GM21825 (cell line): Measurements from ENCODE around the gene LAMA3.

Experiments
- ATAC-seq: cut with Tn5 transposase; IDR thresholded peaks from one replicate; pipeline ENCODE4 v1.9.1; 2021; ENCODE audit warnings: mild to moderate bottlenecking, moderate library complexity; ENCODE audit not compliant: unreplicated experiment

Gene LAMA3

DNA sequence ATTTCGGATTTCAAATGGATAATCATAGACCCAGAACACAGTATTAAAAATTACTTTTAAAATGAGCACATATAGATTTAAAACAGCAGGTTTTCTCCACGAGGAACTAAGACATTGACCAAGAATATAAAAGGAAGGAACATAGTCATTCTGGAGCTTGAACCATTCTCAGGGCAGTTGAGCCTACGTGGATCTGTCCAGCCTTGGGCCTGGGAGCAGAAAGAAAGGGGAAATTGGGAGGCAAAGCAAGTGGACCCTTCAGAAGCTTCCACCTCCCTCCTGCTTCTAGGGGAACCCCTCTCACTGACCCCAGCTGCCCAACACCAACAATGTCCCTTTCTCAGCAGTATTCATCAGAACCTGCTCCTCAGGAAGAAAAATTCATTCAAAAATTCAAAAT is 293.9 kb downstream of the LAMA3 start:
- no peak for ATAC-seq

DNA sequence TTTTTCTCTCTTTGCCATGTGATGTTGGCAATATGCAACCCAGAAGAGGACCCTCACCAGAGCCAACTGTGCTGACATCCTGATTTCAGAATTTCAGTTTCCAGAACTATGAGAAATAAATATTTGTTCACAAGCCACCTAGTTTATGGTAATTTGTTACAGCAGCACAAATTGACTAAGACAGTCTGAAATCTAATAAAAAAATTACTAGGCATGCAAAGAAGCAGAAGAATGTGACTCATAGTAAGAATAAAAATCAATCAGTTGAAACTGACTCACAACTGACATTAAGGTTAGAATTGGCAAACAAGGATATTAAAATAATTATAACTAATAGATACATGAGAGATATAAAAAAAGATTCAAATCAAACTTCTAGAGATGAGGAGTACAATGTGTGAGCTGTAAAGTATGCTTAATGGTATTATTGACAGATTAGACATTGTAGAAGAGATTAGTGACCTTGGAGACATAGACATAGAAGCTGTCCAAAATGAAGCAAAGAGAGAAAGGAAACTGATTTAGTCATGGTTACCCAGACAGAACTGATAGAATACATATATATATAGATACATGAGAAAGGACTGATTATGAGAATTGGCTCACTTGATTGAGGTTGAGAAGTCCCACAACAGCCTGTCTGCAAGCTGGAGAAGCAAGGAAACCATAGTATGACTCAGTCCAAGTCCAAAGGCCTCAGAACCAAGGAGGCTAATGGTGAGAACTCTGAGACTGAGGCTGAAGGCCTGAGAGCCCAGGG is 297.5 kb downstream of the LAMA3 start:
- ATAC-seq: no peak

DNA sequence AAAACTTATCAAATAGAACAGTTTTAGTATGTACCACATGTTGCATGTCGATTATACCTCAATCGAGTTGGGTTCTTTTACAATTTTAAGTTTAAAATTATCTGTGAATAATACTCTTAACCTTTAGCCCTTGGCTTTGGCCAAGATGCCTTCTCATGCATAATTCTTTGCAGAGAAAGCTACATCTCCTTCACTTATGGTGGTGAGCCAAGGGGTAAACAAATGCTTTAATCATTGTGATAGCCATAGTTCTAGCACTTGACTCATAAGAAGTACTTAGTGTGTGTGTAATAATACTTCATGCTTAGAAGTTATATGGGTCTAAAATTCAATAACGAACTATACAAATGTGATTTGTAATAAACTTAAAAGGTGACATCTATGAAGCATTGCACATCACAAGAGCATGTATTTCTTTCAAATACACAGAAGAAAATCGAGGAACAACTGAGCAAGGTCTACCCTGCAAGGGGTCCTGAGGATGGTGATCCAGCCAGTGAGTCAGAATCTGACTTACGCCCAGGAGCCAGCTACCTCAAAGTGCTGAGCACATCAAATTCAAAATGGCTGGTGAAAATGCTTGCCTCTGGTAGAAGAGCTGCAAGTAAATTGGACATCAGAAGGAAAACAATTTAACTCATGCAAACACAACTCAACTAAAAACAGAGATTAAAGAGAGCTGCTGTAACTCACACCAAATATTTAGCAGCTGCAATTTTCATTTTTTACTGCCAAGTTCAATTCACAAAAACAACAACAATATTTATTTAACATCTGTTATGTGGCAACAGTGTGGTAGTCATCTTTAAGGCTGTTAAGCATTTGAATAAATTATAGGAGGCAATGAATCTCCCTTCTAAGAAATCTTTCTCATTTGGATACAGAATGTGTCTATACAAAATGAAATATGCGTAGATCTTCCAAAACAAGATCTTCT is 301.5 kb downstream of the LAMA3 start:
- no peak for ATAC-seq

DNA sequence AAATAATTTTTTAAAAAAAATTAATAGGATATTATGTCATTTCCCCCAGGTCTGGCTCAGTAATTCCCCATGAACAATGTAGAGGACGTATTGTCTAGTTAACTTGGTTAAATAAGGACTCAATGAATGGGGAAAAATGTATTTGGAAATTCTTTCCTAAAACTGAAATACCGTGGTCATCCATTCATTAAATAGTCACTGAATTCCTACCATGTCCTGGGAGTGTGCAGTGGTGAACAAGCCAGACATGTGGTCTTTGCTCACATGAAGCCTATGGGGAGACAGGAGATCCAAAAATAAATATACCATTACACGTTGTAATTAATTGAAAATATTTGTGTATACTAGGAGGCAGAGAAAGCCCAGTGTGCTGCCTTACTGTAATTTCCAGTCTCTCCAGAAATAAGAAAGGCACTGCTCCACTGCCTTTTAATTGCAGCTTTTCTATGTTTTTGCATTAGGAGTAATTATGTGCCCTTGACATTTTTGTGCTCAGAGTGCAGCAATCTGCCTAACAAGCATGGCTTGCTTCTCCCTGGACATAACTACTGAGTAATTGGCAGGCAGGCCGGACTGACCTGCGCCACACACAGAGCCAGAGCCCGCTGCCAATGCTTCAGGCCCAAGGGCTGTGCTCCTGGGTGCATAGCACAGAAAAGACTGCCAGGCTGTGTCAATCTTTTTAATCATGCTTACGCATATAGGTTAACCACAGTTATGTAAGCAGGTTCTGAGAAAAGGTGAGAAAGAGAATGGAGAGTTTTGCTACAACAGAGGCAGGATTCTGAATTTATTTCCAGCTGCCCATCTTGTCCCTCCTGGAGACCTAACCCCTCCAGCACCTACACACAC is 303.1 kb downstream of the LAMA3 start:
- ATAC-seq: no peak

DNA sequence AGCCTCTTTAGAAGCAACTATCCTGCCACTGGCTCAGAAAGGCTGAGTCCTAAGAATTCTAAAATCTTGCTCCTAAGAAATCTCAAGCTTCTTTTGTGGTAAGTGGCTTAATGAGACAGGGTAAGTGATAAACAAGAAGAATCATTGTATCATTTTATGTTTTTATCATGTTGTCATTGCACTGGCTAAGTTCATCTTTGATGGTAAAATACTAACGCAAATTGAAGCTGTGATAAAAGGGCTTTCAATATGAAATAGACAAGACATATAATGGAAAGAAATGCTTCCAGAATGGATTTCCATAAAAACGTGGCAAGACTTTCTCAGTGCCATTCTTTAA is 303.7 kb downstream of the LAMA3 start:
- no peak for ATAC-seq

DNA sequence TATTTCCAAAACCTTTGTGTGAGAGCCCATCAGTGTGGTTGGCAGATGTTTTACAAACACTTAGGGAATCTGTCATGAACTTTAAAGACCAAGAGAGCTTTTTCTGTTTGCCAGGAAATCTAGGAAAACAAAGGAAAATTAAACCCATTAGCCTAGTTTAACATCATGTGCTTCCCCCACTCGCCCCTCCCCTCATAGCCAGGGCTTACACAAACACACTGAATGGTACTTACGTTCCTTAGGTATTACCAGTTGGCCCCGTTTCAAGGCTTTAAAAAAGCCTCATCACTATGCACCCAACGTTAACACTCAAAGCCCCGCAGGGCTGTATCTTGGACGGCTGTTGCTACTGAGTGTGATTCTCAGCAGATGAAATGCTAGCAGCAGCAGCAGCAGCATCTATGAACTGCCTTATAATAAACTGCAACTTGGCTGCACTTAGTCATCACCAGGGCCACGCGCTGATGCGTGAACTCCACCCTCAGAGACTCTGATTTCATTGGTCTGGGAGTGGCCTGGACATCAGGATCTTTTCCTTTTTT is 305.2 kb downstream of the LAMA3 start:
- no peak for ATAC-seq

DNA sequence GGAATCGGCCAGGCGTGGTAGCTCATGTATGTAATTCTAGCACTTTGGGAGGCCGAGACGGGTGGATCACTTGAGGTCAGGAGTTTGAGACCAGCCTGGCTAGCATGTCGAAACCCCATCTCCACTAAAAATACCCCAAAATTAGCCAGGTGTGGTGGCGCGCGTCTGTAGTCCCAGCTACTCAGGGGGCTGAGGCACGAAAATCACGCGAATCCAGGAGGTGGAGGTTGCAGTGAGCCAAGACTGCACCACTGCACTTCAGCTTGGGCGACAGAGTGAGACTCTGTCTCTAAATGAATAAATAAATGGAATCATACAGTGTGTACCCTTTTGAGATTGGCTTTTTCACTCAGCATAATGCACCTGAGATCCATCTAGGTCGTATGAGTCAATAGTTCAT is 305.9 kb downstream of the LAMA3 start:
- ATAC-seq: no peak

DNA sequence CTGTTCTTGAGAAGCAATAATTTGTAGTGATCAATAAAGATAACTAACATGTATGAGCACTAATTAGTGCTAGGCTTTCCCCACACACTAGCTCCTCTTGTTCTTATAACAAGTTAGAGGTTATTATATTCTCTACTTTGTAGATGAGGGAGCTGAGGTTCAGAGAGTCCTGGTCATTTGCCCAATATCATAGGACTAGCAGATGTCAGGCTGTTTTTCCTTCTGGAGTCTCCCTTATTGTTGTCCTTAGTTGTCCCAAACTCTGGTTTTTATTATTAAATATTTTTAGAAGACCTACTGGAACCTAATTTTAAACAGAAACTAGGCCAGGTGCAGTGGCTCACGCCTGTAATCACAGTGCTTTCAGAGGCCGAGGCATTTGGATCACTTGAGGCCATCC is 308.8 kb downstream of the LAMA3 start:
- ATAC-seq: no peak

DNA sequence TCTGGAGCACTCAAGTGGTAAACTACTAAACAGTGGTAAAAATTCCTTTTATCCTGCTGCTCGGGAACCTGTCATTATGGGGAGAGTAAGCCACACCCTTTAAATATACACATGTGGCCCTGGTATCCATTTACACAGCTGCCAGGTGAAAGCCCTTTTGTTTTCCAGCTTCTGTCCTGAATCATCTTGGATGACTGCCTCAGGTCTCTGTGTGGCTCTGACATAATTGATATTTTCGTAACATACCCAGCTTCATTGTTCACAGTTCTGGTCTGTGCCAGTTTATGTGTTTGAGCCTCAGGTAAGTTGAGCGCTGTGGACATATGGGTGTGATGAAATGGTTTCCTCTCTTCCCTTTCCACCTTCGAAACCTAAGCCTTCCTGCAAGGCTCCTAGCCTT is 309.6 kb downstream of the LAMA3 start:
- no peak for ATAC-seq

DNA sequence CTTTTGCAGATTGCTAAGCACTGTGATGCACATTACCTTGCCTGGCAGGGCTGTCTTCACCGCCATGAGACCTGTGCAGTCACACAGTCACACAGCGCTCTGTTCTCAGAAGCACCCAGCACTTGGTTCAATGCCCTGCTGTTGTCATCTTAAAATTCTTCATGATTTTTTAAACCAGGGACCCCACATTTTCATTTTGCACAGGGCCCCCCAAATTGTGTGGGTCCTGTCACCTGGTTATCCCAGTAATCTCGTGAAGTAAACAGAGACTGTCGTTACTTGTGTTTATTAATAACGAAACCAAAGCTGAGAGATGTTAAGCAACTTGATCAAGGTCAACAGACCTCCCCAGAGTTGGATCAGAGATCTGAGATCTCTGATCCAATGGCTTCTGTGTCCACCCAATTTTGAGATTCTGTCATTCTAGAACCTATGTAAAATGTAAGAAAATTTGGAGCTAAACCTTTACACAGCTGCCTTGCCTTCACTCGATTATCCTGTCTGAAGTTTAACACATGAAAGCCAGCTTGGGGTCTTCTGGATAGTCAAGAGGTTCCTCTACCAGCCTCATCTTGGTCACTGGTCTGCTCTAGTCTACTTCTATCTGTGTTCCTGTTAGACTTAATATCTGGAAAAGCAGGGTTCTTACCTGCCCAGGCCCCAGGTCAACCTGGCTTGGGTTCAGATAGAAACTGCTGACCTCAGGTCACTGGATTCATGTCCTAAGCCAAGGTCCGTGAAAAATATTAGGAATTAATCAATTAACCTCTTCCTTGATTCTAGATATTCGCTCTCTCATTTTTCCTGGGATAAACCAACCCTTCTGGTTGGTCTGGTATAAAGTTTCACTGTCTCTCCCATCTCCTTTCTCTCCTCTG is 311.6 kb downstream of the LAMA3 start:
- ATAC-seq: no peak

DNA sequence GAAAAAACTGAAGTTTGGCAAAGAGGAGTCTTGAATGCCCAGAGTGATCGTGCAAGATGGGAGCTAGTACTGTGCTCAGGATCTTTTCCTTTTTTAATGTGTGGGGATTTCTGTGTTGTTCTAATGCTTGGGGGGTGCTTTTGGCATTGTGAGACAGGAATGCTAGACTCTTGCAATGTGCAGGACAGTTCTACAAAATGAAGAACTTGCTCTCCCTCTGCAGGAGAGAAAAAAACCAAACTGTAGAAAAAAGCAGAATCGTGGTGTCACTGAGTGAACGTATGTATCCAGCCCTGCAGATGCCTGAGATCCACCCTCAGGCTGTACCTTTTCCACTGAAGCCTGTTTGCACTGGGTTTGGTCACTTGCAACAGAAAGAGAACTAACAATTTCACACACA is 313.2 kb downstream of the LAMA3 start:
- ATAC-seq: no peak

DNA sequence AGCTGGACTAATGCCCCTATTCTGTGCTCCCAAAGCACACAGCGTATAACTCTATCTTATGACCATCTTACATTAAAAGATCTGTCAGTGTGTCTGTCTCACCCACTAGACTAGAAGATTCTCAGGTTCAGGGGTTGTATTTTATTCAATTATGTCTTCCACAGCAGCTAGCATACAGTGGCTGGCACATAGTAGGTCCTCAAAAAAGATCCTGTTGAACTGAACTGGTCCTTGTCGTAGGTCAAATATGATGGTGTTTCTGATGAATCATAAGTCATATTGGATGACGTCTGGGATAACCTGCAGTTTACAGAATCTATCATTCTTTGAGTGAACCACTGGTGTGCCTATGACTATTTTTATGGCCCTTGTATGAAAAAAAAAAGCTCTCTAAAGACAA is 314.0 kb downstream of the LAMA3 start:
- no peak for ATAC-seq

DNA sequence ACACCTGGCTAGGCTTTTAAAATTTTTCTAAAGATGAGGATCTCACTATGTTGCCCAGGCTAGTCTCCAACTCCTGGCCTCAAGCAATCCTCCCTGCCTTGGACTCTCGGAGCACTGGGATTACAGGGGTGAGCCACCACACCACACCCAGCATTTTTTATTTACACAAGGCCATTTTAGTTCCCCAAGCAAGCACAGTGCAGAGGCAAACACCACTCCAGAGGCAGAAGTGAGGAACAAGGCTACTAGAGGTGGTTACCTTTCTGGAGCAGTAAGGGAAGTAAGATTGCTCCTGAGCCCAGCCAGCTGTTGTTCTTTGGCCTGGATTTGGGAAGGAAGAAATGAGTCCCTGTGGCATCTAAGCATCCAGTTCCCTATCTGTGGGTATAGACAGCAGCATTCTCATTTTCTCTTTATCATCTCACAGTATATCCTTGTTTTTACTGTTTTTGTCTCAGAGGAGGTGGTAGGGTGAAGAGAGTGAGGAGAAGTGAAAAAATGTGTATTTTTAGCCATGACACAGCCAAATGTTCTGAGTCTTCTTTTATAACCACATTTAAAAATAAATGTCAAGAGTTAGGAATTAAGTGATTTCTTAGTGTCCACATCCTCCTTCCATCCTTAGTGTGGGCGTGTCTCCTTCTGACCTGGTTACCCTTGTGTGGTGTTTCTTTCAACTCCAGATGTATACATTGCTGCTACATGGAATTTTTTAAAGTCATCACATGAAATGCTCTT is 314.8 kb downstream of the LAMA3 start:
- ATAC-seq: no peak
